GM06990 (cell line): ENCODE measurements around the gene MSMB.

Experiments used
- DNase-seq: peaks from one replicate; pipeline ENCODE4 v3.0.0-alpha.2; 2011; ENCODE audit not compliant: insufficient read length; ENCODE audit errors: extremely low read depth
- H3K27me3 ChIP-seq: replicated peaks from 2 replicates; pipeline ENCODE4 v1.6.0; 2011; ENCODE audit warnings: low read length; ENCODE audit not compliant: control insufficient read depth, insufficient read depth
- H3K36me3 ChIP-seq: 2 replicates; pipeline ENCODE4 v1.5.1; 2011; ENCODE audit warnings: low read length; ENCODE audit not compliant: control insufficient read depth, insufficient read depth
- H3K4me3 ChIP-seq: replicated peaks from 2 replicates; pipeline ENCODE4 v1.5.1; 2011; ENCODE audit warnings: low read depth, mild to moderate bottlenecking, control low read depth, low read length
- TF ChIP-seq, protein P1 (sequence below): IDR thresholded peaks from 2 replicates; pipeline ENCODE4 v1.5.1; 2011; ENCODE audit warnings: low read length, control low read depth, mild to moderate bottlenecking, inconsistent platforms; ENCODE audit not compliant: insufficient read depth, poor library complexity, severe bottlenecking

The MSMB gene

DNA sequence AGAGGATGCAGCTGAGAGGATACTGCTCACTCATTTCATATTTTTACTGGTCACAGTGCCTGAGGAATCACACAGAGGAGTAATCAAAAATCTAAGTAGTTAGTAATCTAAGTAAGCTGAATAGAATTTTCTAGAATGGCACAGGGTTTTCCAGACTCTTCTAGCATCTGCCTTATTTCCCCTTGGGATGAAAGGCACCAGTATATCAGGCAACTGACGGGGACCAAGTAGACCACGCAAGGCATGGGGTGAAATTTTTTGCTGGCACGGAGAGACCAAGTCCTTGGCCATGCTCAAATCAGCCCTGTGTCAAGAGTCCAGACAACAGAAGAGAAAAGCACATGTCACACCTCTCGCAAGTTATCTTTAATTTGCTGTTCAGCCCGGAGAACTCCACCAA, 29.9 kb downstream of the MSMB start:
- TF ChIP-seq, protein P1, sequence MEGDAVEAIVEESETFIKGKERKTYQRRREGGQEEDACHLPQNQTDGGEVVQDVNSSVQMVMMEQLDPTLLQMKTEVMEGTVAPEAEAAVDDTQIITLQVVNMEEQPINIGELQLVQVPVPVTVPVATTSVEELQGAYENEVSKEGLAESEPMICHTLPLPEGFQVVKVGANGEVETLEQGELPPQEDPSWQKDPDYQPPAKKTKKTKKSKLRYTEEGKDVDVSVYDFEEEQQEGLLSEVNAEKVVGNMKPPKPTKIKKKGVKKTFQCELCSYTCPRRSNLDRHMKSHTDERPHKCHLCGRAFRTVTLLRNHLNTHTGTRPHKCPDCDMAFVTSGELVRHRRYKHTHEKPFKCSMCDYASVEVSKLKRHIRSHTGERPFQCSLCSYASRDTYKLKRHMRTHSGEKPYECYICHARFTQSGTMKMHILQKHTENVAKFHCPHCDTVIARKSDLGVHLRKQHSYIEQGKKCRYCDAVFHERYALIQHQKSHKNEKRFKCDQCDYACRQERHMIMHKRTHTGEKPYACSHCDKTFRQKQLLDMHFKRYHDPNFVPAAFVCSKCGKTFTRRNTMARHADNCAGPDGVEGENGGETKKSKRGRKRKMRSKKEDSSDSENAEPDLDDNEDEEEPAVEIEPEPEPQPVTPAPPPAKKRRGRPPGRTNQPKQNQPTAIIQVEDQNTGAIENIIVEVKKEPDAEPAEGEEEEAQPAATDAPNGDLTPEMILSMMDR: no peak
- peaks cover 10% of the 10 kb centered on the region for H3K36me3 ChIP-seq

GRCh38 chr10:46014683-46015405, 31.2 kb downstream of the MSMB start:
- no peaks in the 10 kb centered on the region for H3K27me3 ChIP-seq
- TF ChIP-seq, protein P1: no peak
- H3K4me3 ChIP-seq: no peak overlapping the region
- H3K36me3 ChIP-seq: peaks cover 14% of the 10 kb centered on the region
- DNase-seq: no peak

More for the DNA sequence above, 29.9 kb downstream of the MSMB start:
- no peak overlapping the region for H3K4me3 ChIP-seq
- no peak for DNase-seq
- H3K27me3 ChIP-seq: no peaks in the 10 kb centered on the region

- TF ChIP-seq, protein P1: no peak
- DNase-seq: no peak
- Histone ChIP-seq H3K27me3 (no peaks in the 10 kb centered on the region), H3K36me3 (peaks cover 14% of the 10 kb centered on the region), H3K4me3 (no peak overlapping the region)
These were observed 31.9 kb downstream of the MSMB start for GRCh38 chr10:46014206-46014605.

DNA sequence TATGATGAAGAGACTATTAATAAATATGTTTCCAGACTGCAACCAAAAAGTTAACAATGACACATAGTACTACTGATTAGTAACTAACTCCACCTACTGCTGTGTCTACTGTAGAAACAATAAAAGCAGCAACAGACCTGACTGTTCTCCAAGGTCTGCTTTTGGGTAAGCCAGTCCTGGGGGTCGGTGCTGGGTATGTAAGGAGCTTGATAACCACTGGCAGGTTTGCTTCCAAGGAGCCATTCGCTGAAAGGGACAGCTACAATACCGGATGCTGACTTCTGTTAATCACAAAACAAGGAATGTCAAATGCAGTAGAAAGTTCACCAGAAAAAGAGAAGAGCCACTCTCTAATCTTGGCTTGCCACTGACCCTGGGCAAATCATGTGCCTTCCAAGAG, 33.3 kb downstream of the MSMB start:
- no peak for DNase-seq
- Histone ChIP-seq H3K36me3 (peaks cover 19% of the 10 kb centered on the region), H3K27me3 (no peaks in the 10 kb centered on the region), H3K4me3 (no peak overlapping the region)
- TF ChIP-seq, protein P1: no peak

DNA sequence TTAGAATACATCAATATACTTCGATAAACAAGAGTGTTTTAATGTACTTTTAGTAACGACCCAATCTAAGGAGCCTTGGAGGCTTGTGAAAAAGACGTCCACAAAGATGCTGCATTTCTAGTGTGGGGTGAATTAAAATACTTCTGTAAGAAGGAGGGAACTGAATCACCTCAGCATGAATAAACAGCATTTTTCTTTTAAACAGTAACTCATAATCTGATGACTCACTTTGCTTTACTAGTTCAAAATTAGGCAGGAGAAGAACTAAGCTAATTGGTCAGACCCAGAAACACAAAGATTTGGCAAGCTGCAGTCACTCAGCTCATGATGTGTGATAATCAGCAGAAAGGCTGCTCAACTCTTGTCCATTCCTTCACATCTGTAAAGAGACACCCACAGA, 39.9 kb downstream of the MSMB start:
- H3K27me3 ChIP-seq: no peaks in the 10 kb centered on the region
- no peak overlapping the region for H3K4me3 ChIP-seq
- peaks cover 16% of the 10 kb centered on the region for H3K36me3 ChIP-seq
- no peak for DNase-seq
- TF ChIP-seq, protein P1: no peak
